ENCODE data around the gene FRMPD4.
A peak's percentile ranks its signal among the peaks of the same experiment; 100 is the strongest.
"Not testable (repeated sequence)": the region's sequence is repeated elsewhere in the genome, so short reads cannot be mapped to it uniquely, and the experiment has no call there.

Gene FRMPD4

DNA sequence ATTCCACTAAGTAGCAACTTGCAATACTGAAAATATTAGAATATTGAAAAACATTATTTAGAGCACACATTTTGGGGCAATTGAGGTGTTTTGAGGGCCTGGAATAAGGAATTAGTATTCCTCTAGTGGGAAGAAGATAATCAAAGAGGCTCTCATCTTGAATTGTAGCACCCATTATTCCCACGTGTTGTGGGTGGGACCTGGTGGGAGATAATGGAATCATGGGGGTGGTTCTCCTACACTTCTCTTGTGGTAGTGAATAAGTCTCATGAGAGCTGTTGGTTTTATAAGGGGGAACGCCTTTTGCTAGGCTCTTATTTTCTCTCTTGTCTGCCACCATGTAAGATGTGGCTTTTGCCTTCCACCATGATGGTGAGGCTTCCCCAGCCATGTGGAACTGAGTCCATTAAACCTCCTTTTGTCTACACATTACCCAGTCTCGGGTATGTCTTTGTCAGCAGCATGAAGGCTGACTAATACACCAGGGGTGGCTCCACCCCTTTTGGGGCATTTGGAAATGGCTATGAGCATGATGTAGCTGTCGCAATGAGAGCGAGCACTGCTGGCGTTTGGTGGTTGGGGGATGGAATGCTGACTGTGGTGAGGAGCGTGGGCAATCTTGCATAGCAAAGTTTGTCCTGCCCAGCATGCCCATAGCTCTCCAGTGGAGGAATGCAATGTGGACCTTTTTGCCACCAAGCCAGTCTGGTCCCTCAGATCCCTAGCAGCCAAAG, 308.2 kb downstream of the FRMPD4 start:
- DNase-seq = no peak

DNA sequence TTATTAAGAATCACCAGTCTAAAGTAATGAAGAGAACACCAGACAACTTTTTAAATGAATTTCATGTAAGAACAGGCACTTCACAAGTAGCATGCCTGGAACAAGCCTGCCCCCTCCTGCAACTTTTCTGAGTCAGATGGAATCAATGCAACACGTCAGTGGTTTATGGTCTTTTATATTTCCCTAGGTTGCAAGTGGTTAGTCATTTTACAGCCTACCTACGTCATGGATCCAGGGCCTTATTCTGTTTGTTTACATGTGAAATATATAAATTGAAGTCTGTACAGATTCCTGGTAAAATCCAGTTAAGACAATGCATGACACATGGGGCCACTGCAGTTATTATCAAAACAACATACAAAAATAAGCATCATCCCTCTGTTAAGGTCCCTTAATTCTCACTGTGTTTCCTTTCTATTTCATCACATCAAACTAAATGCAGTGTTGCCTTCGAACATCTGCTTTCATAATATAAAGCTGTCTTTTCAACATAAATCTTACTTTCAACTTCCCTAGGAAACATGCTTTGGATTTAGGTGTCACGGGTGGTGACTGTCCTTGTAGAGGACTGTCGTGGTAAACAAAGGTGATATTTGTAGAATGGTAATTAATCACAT, 309.3 kb downstream of the FRMPD4 start:
- no peak for DNase-seq

DNA sequence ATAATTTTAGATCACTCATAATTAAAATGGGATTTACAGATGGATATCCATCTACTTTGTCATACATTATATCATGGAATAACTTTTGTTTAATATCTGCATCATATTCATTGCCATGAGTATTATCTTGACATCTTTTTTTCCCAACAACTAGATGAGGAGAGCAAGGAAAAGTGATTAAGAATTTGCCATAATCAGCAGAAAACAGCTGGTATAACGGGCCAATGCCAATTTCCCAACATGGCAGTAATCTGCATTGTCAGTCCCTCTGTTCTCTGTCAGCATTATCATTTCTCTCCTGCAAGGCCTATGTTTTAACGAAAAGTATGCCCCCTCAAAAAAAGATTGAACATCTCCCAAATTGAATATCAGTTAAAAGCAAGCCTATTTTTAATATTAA, 314.0 kb downstream of the FRMPD4 start:
- no peak for DNase-seq

DNA sequence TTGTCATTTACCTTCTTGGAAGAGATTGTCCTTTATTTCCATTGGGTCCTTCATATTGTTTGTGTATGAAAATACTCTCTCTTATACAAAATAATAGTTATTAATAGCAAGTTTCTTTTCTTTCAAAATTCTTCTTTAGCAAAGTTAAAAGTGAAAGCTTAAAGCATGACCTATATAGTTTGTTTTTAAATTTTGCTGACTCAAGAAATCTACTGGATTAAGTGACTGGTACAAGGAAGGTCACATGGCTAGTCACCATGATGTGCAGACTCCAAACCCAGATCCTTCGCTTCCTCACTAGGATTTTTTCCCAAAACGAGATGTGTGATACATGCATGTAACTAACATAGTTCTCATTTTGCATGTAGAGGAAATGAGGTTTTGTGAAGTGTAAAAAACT, 322.7 kb downstream of the FRMPD4 start:
- DNase-seq = no peak

DNA sequence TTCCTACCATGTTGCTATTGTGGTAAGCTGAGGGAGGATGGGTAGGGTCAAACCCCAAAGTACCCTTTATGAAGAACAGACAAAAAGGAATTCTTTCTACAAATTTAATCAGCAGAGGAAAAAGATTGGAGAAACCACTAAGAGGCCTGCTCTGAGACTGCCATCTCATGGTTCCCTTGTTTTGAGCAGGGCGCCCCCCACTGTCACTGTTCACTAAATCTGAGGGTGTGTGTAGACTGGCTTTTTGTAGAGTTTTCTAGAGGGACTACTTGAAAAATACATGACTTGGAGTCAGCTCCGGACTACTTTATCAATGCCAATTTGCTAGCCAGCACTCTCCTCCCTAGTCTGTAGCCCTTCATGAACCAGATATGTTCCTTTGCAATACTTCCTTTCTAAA, 324.8 kb downstream of the FRMPD4 start:
- DNase-seq = no peak

DNA sequence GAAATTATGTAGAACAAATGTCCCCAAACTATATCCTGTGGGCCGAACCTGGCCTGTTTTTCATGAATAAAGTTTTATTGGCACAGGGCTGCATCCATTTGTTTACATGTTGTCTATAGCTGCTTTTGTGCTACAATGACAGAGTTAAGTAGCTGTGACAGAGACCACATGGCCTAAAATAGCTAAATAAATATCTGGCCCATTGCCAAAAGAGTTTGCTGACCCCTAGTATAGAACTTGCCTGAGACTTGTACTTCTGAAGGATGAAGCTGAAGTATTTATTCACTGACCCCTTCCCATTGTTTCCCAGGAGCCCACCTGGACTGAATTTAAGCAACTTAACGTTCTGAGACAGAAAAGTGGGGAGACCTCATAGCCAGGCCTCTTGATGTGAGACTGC, 325.6 kb downstream of the FRMPD4 start:
- DNase-seq = no peak

DNA sequence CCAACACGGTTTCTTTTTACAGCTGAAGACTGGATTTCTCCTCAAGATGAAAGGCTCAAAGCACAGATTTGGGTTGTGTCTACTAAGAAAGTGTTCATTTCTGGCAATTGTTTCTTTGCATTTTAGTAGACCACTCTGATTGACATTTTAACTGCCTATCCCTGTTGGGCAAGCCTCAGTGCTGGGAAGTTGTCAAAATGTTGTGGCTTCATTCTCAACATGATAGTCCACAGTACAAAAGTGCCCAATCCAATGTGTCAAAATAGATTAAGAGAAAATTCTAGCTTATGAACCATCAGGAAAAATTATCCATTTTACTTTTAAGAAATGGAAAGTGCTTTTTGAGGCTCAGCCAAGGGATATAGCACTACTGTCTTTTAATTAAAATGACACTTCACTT, 329.0 kb downstream of the FRMPD4 start:
- no peak for DNase-seq

DNA sequence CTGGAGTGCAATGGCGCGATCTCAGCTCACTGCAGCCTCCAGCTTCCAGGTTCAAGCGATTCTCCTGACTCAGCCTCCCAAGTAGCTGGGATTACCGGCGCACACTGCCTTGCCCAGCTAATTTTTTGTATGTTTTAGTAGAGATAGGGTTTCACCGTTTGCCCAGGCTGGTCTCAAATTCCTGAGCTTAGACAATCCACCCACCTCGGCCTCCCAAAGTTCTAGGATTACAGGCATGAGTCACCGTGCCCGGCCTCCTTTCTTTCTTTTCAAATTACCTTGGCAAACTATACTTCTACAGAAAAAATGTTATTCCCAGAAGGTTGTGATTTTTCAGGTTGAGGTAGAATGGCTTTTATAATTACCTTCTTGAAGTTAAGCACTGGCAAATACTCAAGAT, 331.0 kb downstream of the FRMPD4 start:
- DNase-seq = no peak

DNA sequence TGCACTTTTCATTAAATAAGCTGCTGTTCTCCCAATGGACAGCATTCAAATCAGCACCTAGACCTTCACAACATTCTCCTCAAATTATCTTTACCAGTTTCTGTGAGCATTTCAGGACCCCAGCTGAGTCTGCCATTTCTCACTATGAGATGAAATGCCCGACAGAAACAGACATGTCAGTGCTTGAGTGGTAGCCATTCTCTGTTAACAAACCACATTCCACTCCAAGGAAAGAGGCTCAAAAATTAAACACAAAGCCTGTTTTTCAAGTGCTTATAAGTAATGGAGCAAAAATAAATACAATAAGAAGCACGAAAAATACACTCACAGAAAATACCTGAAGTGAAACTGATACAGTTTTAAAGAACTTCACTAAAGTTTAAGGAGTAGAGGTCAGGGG, 332.8 kb downstream of the FRMPD4 start:
- DNase-seq = no peak

DNA sequence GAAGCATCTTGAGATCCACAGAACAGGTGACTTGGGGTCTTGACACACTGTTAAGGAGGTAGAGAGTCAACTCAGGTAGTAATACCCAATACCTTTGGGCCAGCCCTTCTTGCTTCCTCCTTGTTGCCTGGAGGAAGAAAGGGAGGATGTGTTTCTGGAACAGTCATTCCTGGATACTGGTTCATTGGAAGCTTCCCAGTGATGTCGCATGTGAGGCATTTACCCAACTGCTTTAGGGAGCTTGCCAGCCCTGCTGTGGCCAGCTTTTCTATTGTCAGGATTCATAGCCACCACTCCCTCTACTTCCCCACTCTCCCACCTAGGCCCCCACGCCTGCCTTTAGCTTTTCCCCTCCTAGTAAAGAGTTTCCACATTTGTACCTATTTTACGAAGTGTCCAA, 342.7 kb downstream of the FRMPD4 start:
- no peak for DNase-seq

DNA sequence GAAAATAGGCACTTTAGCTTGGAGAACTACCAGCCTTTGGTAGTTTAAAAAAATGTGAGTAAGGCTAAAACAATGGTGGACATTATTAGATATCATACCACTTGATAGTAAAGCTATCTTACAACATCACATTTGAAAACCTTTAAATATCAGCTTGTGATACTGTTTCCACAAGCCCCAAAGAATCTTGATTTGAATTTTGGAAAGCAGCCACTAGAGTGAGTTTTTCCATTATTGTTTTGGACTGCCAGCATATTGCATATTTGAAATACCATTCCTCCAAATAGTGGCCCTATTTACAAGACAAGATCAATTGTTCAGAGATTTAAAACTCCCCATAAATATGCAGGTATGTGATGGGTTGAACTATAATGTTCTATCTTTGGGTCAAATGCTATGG, 349.9 kb downstream of the FRMPD4 start:
- no peak for DNase-seq

DNA sequence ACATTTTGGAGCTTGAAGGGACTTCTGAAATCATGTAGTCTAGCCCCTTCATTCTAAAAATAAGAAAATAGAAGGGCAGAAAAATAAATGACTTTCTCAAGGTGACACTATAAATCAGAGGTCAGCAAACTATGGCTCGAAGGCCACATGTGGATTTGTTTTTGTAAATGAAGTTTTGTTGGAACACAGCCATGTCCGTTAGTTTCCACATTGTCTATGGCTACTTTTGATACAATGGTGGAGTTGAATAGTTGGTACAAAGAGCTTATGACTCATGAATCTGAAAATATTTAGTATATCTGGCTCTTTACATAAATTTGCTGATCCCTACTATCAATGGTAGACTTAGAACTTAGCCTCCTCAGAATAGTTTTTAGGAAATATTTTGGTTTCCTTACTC, 350.5 kb downstream of the FRMPD4 start:
- DNase-seq = no peak

DNA sequence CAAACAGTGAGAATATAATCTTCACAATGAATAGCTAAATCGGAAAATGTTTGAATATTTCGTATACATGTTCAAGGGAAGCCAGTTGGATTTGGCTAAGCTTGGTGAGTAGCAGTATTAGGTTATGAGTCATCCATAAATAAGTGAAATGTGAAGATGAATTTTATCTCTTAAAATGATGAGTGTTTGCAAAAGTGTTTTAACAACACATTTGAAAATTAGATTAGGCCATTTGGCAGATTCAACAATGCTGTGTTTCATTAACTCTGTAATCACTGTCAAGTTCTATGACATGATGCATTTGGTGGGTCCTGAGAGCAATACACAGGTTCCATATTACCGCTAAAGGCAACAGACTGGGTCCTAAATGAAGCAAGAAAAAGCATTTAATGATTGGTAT, 351.1 kb downstream of the FRMPD4 start:
- DNase-seq = no peak

DNA sequence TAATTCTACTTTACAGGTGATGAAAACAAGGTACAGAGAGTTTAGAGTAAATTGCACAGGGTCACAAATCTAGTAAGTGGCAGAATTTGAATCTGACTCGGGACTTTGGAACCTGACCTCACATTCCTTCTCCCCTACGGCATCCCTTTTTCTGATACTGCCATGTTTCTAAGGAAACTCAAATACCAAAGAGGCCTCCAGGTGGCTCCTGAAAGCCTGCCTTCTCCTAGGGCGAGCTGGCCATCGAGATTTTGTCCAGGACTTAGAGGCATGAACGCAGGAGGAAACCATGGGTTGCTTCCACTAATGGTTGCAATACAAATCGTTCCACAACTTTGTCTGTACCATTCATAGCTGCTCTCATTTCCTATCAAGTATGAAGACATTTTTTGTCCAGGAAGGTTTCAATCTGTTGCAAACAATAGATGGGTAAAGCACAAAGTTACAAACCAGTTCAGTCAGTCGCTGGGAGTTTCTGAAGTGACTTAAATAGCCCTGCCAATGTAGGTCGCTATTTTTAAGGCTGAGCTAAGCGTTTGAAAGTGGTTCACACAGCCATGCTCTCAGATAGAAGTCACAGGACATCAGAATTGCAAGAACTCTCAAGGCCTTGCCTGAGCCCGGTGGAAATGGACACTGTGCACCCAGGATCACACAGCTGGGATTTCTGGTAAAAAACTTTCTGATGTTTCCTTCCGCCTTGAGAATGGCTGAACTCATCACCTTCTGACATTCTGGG, 356.3 kb downstream of the FRMPD4 start:
- no peak for DNase-seq

DNA sequence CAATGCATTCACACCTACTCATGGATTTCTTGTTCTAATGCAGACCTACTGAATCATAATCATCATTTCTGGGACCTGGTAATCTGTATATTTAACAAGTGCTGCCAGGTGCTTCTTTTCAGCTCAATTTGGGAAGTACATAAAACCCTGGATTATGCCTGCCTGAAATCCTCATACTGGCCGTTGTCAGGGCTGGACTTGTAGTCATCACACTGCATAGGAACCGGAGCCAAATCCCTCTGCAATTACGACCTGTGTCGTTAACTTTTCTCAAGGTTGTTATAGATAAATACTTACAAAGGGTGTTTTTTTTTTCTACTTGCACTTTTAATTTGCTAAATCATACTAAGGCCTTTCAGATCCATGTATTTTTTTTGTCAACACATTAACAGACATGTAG, 358.1 kb downstream of the FRMPD4 start:
- no peak for DNase-seq

DNA sequence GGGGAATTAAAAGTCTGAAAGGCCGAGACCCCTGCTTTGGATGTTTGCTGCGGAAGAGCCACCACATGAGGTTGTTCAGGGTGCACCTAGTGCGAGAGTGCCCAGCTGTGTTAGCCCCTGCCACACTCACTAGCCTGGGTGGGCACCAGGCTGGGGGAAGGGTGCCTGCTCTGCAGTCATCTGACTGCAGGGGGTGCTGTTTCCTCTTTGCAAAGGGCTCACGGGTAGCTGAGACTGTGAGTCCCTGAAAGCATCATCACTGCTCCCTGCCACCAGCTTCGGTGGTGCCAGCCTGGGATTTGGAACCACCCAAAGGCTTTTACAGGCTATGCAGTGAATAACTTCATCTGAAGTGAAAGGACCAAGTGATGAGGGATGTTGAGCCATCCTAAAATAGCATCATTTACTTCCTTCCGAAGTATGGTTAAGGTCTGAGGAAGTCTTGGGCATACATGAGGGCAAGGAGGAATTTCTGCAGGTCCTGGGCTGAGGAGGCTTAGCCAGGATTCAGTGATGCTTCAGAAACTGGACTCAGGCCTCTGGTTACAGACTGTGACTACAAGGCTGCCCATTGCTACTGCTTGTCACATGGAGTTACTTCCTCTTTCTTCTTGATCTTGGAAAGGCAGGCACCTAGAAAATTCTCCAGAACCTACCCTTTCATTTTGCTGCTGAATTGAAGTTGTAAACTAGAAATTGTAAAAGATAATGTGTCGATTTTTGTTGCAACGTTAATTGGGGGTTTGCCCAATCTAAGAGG, 359.7 kb downstream of the FRMPD4 start:
- peak; percentile 0 for DNase-seq

DNA sequence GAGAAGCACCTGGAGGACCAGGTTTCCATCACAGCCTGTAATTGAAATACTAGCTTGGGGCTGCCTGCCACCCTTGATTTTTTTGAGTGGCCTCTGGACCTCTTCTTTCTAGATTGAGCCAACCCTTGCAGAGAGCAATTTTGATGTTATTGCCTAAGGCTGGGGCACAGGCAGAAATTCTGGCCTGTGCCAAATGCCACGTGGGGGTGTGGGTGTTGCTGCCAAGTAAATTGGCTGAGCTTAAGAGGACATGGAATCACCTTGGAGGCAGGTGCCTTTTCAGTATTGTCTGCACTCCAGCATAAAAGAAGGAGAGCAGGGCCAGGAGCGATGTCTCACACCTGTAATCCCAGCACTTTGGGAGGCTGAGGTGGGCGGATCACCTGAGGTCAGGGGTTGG, 366.9 kb downstream of the FRMPD4 start:
- DNase-seq = no peak

DNA sequence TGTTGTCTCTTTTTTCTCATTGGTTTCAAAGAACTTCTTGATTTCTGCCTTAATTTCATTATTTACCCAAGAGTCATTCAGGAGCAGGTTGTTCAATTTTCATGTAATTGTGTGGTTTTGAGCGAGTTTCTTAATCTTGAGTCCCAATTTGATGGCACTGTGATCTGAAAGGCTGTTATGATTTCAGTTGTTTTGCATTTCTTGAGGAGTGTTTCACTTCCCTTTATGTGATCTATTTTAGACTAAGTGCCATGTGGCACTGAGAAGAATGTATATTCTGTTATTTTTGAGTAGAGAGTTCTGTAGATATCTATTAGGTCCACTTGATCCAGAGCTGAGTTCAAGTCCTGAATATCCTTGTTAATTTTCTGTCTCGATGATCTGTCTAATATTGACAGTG, 377.1 kb downstream of the FRMPD4 start:
- DNase-seq = not testable (repeated sequence)

DNA sequence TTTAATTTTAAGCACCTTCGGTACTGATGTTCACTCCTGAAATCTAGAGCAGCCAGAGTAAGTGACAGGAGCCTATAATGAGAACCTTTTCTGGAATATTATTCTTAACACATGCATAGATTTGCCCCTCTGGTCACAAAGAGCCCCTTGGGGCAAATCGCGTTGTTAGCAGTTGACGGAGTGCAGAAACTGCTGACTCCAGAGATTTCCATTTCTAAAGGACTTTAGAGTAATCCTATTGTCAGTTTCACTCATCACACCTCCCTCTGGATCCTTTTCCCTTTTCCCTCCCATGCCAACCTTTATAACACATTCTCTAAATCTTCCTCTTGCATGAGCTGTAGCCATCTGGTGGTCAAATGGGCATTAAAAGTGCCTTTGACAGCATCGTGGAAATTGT, 388.0 kb downstream of the FRMPD4 start:
- no peak for DNase-seq

DNA sequence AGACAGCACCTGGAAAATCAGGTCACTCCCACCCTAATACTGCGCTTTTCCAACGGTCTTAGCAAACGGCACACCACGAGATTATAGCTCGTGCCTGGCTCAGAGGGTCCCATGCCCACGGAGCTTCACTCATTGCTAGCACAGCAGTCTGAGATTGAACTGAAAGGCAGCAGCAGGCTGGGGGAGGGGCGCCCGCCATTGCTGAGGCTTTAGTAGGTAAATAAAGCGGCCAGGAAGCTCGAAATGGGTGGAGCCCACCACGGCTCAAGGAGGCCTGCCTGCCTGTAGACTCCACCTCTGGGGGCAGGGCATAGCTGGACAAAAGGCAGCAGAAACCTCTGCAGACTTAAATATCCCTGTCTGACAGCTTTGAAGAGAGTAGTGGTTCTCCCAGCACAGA, 399.8 kb downstream of the FRMPD4 start:
- DNase-seq = not testable (repeated sequence)

DNA sequence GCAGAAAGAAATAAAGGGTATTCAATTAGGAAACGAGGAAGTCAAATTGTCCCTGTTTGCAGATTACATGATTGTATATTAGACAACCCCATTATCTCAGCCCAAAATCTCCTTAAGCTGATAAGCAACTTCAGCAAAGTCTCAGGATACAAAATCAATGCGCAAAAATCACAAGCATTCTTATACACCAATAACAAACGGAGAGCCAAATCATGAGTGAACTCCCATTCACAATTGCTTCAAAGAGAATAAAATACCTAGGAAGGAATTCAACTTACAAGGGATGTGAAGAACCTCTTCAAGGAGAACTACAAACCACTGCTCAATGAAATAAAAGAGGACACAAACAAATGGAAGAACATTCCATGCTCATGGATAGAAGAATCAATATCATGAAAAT, 404.0 kb downstream of the FRMPD4 start:
- DNase-seq = not testable (repeated sequence)

DNA sequence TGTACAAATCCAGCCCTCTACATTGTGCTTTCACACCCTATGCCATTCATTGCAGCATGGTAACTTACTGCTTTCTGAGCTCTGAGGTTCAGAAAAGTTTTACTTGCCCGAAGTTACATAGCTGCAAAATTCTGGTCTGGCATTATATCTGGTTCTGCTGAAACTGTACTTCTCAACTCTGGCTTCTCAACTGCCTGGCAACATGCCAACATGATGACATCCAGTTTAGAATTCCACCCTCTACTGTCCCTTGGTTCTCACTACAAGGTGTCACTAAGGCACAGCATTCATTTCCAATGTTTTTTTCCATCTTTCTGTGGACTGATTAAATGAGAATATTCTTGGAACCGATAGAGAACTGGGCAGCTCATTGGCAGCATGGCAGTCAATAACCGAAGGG, 410.1 kb downstream of the FRMPD4 start:
- DNase-seq = no peak

DNA sequence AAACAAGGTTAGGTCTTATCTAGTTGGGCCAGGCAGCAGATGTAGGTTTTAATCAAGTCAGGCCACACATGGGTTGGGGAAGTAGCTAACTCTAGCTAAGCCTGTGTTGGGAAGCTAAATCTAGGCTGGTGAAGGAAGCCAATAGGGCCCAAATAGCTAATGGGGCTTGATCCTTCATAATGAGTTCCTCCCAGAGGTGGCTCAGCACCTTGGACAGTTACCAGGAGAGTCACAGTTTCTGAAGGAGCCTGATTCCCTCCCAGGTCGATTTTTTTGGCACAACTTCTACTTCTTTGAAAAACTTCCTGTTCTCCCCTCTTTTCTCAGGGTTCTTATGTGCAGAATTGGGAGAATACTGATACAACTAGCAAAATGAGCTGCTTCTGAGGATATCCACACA, 410.5 kb downstream of the FRMPD4 start:
- peak; percentile 40 for DNase-seq

DNA sequence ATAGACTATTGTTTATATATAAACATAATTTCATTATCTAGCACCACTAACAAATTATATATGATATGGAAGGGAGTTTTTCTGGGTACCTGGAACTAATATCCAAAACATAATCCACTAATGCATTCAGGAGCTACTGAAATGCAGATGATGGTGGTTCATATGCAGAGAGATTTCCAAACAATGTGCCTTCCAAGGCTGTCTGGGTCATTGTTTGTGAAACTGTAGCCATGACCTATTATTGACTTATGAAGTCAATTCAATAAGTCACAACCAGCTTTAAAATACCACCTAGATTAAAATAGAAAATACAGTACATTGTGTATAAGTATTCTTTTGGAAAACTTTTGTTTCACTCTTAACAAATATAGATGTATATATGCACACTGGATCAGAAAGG, 415.9 kb downstream of the FRMPD4 start:
- no peak for DNase-seq
